LNCaP clone FGC (cell line): ENCODE measurements around the gene ITGAD.

Experiments
- DNase-seq: peaks from one replicate; pipeline ENCODE4 v3.0.0-alpha.2; 2011; ENCODE audit warnings: low read depth
- H3K4me3 ChIP-seq: 2 replicates; pipeline ENCODE4 v1.5.1; 2011; ENCODE audit warnings: mild to moderate bottlenecking, low read depth, low read length, control low read depth
- TF ChIP-seq, protein P1 (sequence below): IDR thresholded peaks from 2 replicates; pipeline ENCODE4 v1.5.1; 2012; ENCODE audit warnings: mild to moderate bottlenecking; ENCODE audit not compliant: control insufficient read depth, insufficient read depth; ENCODE audit errors: extremely low read depth

The ITGAD gene

DNA sequence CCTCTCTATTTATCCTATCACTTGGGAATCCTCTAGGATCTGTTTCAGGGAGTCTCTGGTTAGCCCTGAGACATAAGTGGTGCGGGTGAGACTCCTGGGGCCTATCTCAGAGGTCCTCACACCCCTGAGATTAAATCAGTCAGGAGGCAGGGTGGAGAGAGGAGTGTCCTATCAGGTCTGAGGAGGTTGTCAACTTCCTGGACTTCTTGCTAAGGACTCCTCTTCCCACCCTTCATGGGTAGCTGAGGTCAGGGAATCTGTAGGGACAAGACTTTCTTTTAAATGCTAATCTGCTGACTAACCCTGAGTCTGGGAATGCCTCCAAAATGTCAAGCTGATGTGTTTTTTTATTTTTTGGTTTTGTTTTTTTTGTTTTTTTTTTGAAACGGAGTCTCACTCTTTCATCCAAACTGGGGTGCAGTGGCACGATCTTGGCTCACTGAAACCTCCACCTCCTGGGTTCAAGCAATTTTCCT, 59.5 kb downstream of the ITGAD start:
- H3K4me3 ChIP-seq: no peak overlapping the region
- DNase-seq: no peak
- TF ChIP-seq, protein P1, sequence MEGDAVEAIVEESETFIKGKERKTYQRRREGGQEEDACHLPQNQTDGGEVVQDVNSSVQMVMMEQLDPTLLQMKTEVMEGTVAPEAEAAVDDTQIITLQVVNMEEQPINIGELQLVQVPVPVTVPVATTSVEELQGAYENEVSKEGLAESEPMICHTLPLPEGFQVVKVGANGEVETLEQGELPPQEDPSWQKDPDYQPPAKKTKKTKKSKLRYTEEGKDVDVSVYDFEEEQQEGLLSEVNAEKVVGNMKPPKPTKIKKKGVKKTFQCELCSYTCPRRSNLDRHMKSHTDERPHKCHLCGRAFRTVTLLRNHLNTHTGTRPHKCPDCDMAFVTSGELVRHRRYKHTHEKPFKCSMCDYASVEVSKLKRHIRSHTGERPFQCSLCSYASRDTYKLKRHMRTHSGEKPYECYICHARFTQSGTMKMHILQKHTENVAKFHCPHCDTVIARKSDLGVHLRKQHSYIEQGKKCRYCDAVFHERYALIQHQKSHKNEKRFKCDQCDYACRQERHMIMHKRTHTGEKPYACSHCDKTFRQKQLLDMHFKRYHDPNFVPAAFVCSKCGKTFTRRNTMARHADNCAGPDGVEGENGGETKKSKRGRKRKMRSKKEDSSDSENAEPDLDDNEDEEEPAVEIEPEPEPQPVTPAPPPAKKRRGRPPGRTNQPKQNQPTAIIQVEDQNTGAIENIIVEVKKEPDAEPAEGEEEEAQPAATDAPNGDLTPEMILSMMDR: no peak

- no peak for DNase-seq
- H3K4me3 ChIP-seq: no peak overlapping the region
- TF ChIP-seq, protein P1: no peak
These were observed 60.4 kb downstream of the ITGAD start for GRCh38 chr16:31453255-31454204.

GRCh38 chr16:31455601-31456314, 62.6 kb downstream of the ITGAD start:
- no peak overlapping the region for H3K4me3 ChIP-seq
- DNase-seq: no peak

GRCh38 chr16:31456988-31457360, 63.8 kb downstream of the ITGAD start:
- no peak for DNase-seq
- H3K4me3 ChIP-seq: no peak overlapping the region
- TF ChIP-seq, protein P1: no peak

More at GRCh38 chr16:31455601-31456314, 62.6 kb downstream of the ITGAD start:
- TF ChIP-seq, protein P1: peak; percentile 17; the same call in 1 of the 2 replicates

DNA sequence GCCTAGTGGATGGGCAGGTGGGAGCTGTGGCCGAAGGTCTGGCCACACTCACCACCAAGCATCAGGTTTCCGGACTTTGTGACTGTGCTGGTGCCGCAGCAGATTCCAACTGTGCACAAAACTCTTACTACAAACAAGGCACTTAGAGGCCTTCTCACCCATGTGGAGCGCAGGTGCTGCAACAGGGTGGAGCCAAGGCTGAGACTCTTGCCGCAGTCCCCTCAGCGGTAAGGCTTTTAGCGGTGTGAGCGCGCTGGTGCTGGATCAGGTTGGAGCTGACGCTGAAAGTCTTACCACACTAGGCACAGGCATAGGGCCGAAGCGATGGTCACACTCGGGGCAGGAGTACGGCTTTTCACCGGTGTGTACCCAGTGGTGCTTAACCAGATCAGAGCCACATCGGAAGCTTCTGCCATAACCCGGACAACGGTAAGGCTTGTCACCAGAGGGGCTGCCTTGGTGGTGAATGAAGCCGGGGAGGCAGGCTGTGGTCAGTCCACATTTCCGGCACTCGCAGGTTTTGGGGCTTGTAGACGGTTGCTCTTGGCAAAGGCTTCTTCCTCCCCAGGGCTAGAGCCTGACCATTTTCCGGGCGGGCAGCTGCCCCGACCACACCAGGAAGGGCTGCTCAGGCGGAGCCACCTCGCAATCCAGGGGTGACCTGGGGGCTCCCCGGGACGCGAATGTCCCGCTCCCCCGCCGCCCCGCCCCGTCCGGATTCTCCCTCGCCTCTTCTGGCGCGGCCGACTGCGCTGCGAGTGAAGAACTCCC, 65.1 kb downstream of the ITGAD start:
- no peak for DNase-seq
- TF ChIP-seq, protein P1: no peak
- peak overlapping the region; percentile 85 for H3K4me3 ChIP-seq

- peak; percentile 97 for DNase-seq
- H3K4me3 ChIP-seq: peak within 1 kb of the TSS; percentile 85
- TF ChIP-seq, protein P1: peak; percentile 81
These were observed 65.9 kb downstream of the ITGAD start, which contains the start of gene ARMC5 for GRCh38 chr16:31458844-31459686. ARMC5 (plus strand) TSS chr16:31459501; CDS start chr16:31459525, 24 bp downstream.
